ENCODE data around the gene SRRM3. TPM values are rescaled to one million over a fixed set of nuclear protein-coding genes. Genes with fewer than 3 reads are reported as not detected.
A peak's percentile ranks its signal among the peaks of the same experiment; 100 is the strongest.
"Not testable (repeated sequence)": the region's sequence is repeated elsewhere in the genome, so short reads cannot be mapped to it uniquely, and the experiment has no call there.

The SRRM3 gene
- total and polyA plus RNA-seq, 9 of the 15 experiments (the other 6 are each of a cell fraction or from before 2014, with no cell fraction given): 0.04 to 0.91 (median 0.46) TPM; not detected in 2

DNA sequence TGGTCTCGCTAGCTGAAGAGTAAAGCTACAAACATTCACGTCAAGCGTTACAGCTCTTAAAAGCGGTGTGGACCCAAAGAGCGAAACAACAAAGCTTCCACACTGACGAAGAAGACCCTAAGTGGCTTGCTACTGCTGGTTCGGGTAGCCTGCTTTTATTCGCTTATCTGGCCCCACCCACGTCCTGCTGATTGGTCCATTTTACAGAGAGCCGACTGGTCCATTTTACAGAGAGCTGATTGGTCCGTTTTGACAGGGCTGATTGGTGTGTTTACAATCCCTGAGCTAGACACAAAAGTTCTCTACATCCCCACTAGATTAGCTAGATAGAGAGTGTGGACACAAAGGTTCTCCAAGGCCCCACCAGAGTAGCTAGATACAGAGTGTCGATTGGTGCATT lies 107.2 kb downstream of the SRRM3 start:
- DNase-seq (ENCODE audit: extremely low read depth in 1 of 4, low spot score in 3 of 4); CTCF ChIA-PET (ENCODE audit: low intra/inter-chr PET ratio): not testable (repeated sequence)

DNA sequence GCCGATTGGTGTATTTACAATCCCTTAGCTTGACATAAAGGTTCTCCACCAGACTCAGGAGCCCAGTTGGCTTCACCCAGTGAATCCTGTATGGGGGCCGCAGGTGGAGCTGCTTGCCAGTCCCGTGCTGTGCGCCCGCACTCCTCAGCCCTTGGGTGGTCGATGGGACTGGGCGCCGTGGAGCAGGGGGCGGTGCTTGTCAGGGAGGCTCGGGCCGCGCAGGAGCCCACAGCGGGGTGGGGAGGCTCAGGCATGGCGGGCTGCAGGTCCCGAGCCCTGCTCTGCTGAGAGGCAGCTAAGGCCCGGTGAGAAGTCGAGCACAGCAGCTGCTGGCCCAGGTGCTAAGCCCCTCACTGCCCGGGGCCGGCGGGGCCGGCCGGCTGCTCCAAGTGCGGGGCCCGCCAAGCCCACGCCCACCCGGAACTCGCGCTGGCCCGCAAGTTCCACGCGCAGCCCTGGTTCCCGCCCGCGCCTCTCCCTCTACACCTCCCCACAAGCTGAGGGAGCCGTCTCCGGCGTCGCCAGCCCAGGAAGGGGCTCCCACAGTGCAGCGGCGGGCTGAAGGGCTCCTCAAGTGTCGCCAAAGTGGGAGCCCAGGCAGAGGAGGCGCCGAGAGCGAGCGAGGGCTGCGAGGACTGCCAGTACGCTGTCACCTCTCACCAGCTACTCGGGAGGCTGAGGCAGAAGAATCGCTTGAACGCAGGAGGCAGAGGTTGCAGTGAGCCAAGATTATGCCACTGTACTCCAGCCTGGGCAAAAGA lies 107.8 kb downstream of the SRRM3 start:
- FAIRE-seq; H3K9me1 ChIP-seq (ENCODE audit: control insufficient read depth, insufficient read depth, low read length); H3K27ac ChIP-seq (ENCODE audit: extremely low read depth, low read depth, low read length); H3K36me3 ChIP-seq (ENCODE audit: control insufficient read depth, insufficient read depth, low read length); ATAC-seq; H3K4me2 ChIP-seq (ENCODE audit: insufficient read depth, low read length); DNase-seq (ENCODE audit: extremely low read depth in 1 of 4, low spot score in 3 of 4); BruUV-seq (replicated peaks); H3K79me2 ChIP-seq (ENCODE audit: control insufficient read depth, insufficient read depth, low read length); H3K27me3 ChIP-seq (ENCODE audit: control insufficient read depth in 2 of 2, insufficient read depth in 2 of 2, low read length in 2 of 2); CTCF ChIA-PET (ENCODE audit: low intra/inter-chr PET ratio); H4K20me1 ChIP-seq (replicated peaks; ENCODE audit: control insufficient read depth, insufficient read depth, low read length); H2AFZ ChIP-seq (ENCODE audit: low read depth, low read length); H3K9ac ChIP-seq (ENCODE audit: insufficient read depth in 1 of 2, low read depth in 2 of 2, low read length in 2 of 2); H3K9me3 ChIP-seq (replicated peaks; ENCODE audit: control insufficient read depth, insufficient read depth, low read depth, low read length); H3K4me3 ChIP-seq: not testable (repeated sequence)
- WGBS (ENCODE audit: insufficient coverage, low coverage, missing lambda C conversion rate): 84% methylated on average over 36 of the region's 50 CpGs
- peaks cover 14 to 42% of the 10 kb centered on the region in 2 experiments; a peak in 4 of 5 replicates for H3K4me1 ChIP-seq (replicated peaks in 1 of 2; ENCODE audit: control insufficient read depth in 2 of 2, insufficient read depth in 2 of 2, low read length in 2 of 2)
- intact Hi-C loops (cut with micrococcal nuclease): loop anchor here (5.0 kb wide), 2 partner anchors 32 to 442 kb away; no protein-coding TSS in a partner anchor
- POLR2A ChIA-PET: interaction anchor here (0.7 to 1.1 kb wide), 3 partner anchors 18 to 237 kb away, joined by 3 read pairs; no protein-coding TSS in a partner anchor
- in situ Hi-C loops (cut with MboI): loop anchor here (5.0 kb wide), 1 partner anchor 132 kb away; no protein-coding TSS in a partner anchor

More for the DNA sequence above, 107.2 kb downstream of the SRRM3 start:
- WGBS (ENCODE audit: insufficient coverage, low coverage, missing lambda C conversion rate): 60% methylated on average over 12 of the region's 12 CpGs
- POLR2A ChIA-PET: interaction anchor here (0.7 to 1.1 kb wide), 3 partner anchors 17 to 236 kb away, joined by 3 read pairs; no protein-coding TSS in a partner anchor
- H3K9me1 ChIP-seq (ENCODE audit: control insufficient read depth, insufficient read depth, low read length); ATAC-seq; H4K20me1 ChIP-seq (replicated peaks; ENCODE audit: control insufficient read depth, insufficient read depth, low read length); FAIRE-seq; intact Hi-C loops (cut with micrococcal nuclease); in situ Hi-C loops (cut with MboI); BruUV-seq (replicated peaks); H3K27ac ChIP-seq (ENCODE audit: extremely low read depth, low read depth, low read length); H3K4me2 ChIP-seq (ENCODE audit: insufficient read depth, low read length); H3K9me3 ChIP-seq (replicated peaks; ENCODE audit: control insufficient read depth, insufficient read depth, low read depth, low read length); H3K27me3 ChIP-seq (ENCODE audit: control insufficient read depth in 2 of 2, insufficient read depth in 2 of 2, low read length in 2 of 2); H3K4me3 ChIP-seq; H3K9ac ChIP-seq (ENCODE audit: insufficient read depth in 1 of 2, low read depth in 2 of 2, low read length in 2 of 2): not testable (repeated sequence)
- peaks cover 17 to 45% of the 10 kb centered on the region in 2 experiments for H3K4me1 ChIP-seq (replicated peaks in 1 of 2; ENCODE audit: control insufficient read depth in 2 of 2, insufficient read depth in 2 of 2, low read length in 2 of 2)
- H3K79me2 ChIP-seq (ENCODE audit: control insufficient read depth, insufficient read depth, low read length): peaks cover 11% of the 10 kb centered on the region
- H2AFZ ChIP-seq (ENCODE audit: low read depth, low read length): peak overlapping the region; percentile 54; the same call in 1 of the 2 replicates
- H3K36me3 ChIP-seq (ENCODE audit: control insufficient read depth, insufficient read depth, low read length): peaks cover 12% of the 10 kb centered on the region
- TF ChIP-seq NFYB (IDR thresholded peaks at IDR 0.05; ENCODE audit: extremely low read depth, insufficient read length): peak; percentile 81

All from K562 (cell line).